Endothelial cell of umbilical vein (primary cell): ENCODE data around the gene ZNF512. TPM values are rescaled to one million over a fixed set of nuclear protein-coding genes. Genes with fewer than 3 reads are reported as not detected.
A peak's percentile ranks its signal among the peaks of the same experiment; 100 is the strongest.

ENCODE experiments used
- BruUV-seq: library from RNA; stranded (reverse); fragments of 400-500 nt; replicated peaks from 2 replicates; lab custom pipeline; 2021; lab: Mats Ljungman, UMichigan
- CTCF ChIA-PET: fragments of 300-600, 350-600 bp; sonication (Branson Sonifier 250); formaldehyde crosslinking; loops from one replicate; lab custom pipeline; 2021; ENCODE audit warnings: antibody characterized with exemption, inconsistent platforms; lab: Charles Lee
- POLR2A ChIA-PET: fragments of 300-600, 350-600 bp; sonication (Branson Sonifier 250); formaldehyde crosslinking; loops from one replicate; lab custom pipeline; 2021; ENCODE audit warnings: antibody characterized with exemption, inconsistent platforms; lab: Charles Lee
- DNase-seq: peaks from one replicate; pipeline ENCODE4 v3.0.0-alpha.2; 2011; ENCODE audit warnings: low read depth, low spot score
- FAIRE-seq: peaks from 2 replicates; lab custom pipeline; 2011; peaks lifted over from hg19 to GRCh38; lab: Jason Lieb, UNC
- H2AFZ ChIP-seq: 2 replicates; pipeline ENCODE4 v1.6.0; 2012; ENCODE audit warnings: low read depth, low read length, control low read depth, inconsistent platforms
- H3K27ac ChIP-seq: 2 replicates; pipeline ENCODE4 v1.5.1; 2011; ENCODE audit warnings: low read depth, mild to moderate bottlenecking, control low read depth, low read length, moderate library complexity; ENCODE audit not compliant: insufficient read depth
- H3K27me3 ChIP-seq, 2 experiments: 2 replicates each; pipeline versions ENCODE4 v1.6.0 to v1.6.1; 2011; ENCODE audit warnings: low read length in 2 of 2, mixed read lengths in 1 of 2; ENCODE audit not compliant: control insufficient read depth in 2 of 2, insufficient read depth in 2 of 2
- H3K36me3 ChIP-seq, 2 experiments: 2 replicates in 1 of 2; 3 replicates in 1 of 2; pipeline ENCODE4 v1.5.1; 2011; ENCODE audit warnings: low read length in 2 of 2, mild to moderate bottlenecking in 1 of 2, moderate library complexity in 1 of 2; ENCODE audit not compliant: control insufficient read depth in 2 of 2, insufficient read depth in 2 of 2; ENCODE audit errors: extremely low read depth in 1 of 2
- H3K4me1 ChIP-seq: 3 replicates; pipeline ENCODE4 v1.5.1; 2011; ENCODE audit warnings: mild to moderate bottlenecking, low read length; ENCODE audit not compliant: control insufficient read depth, insufficient read depth; ENCODE audit errors: extremely low read depth
- H3K4me2 ChIP-seq: 2 replicates; pipeline ENCODE4 v1.6.1; 2011; ENCODE audit warnings: low read length, control low read depth, mixed read lengths; ENCODE audit not compliant: insufficient read depth
- H3K4me3 ChIP-seq, 3 experiments: fragments of 200-600 bp in 1 of 3; sonication (generic), shearing (Covaris generic) in 1 of 3; replicated peaks in 1 of 3; 2 replicates each; pipeline ENCODE4 v1.5.1; 2011 to 2016; ENCODE audit warnings: control low read depth in 3 of 3, low read length in 3 of 3, mild to moderate bottlenecking in 2 of 3, inconsistent platforms in 1 of 3, low read depth in 1 of 3, moderate library complexity in 1 of 3; ENCODE audit not compliant: insufficient read depth in 1 of 3
- H3K79me2 ChIP-seq: 2 replicates; pipeline ENCODE4 v1.6.0; 2012; ENCODE audit warnings: low read length, inconsistent platforms; ENCODE audit not compliant: control insufficient read depth, insufficient read depth
- H3K9ac ChIP-seq: replicated peaks from 2 replicates; pipeline ENCODE3; 2011; ENCODE audit warnings: low read length, control low read depth; ENCODE audit not compliant: insufficient read depth; ENCODE audit errors: extremely low read depth
- H3K9me1 ChIP-seq: replicated peaks from 3 replicates; pipeline ENCODE4 v1.6.0; 2011; ENCODE audit warnings: mild to moderate bottlenecking, low read length; ENCODE audit not compliant: control insufficient read depth, insufficient read depth; ENCODE audit errors: extremely low read depth
- H3K9me3 ChIP-seq: replicated peaks from 2 replicates; pipeline ENCODE4 v1.5.1; 2012; ENCODE audit warnings: low read length, inconsistent platforms; ENCODE audit not compliant: control insufficient read depth, insufficient read depth
- H4K20me1 ChIP-seq: replicated peaks from 2 replicates; pipeline ENCODE3; 2011; ENCODE audit warnings: mild to moderate bottlenecking, low read length; ENCODE audit not compliant: control insufficient read depth, insufficient read depth; ENCODE audit errors: extremely low read depth
- EZH2 ChIP-seq: IDR thresholded peaks from 2 replicates; pipeline ENCODE4 v1.6.1; 2012; ENCODE audit warnings: borderline replicate concordance, low read depth, mild to moderate bottlenecking, moderate library complexity, low read length, inconsistent platforms; ENCODE audit not compliant: severe bottlenecking
- FOS ChIP-seq: IDR thresholded peaks from 2 replicates; pipeline ENCODE4 v1.6.1; 2011; ENCODE audit warnings: mild to moderate bottlenecking, low read length, moderate library complexity, borderline replicate concordance; ENCODE audit not compliant: insufficient read depth
- GATA2 ChIP-seq: IDR thresholded peaks from 2 replicates; pipeline ENCODE4 v1.7.0; 2011; ENCODE audit warnings: low read depth, mild to moderate bottlenecking, moderate library complexity, mixed read lengths, low read length; ENCODE audit not compliant: insufficient read length, insufficient read depth
- JUN ChIP-seq: IDR thresholded peaks from 2 replicates; pipeline ENCODE4 v1.6.1; 2011; ENCODE audit warnings: borderline replicate concordance, low read depth; ENCODE audit not compliant: insufficient read length, insufficient read depth
- MYC ChIP-seq: IDR thresholded peaks from one replicate; pipeline ENCODE4 v1.6.1; 2011; ENCODE audit warnings: mild to moderate bottlenecking, low read depth, low read length
- POLR2A ChIP-seq: IDR thresholded peaks from 2 replicates; pipeline ENCODE4 v1.6.1; 2012; ENCODE audit warnings: low read depth, mild to moderate bottlenecking, control low read depth, low read length
- POLR2AphosphoS5 ChIP-seq: IDR thresholded peaks from 2 replicates; pipeline ENCODE4 v1.6.1; 2012; ENCODE audit warnings: low read depth, mild to moderate bottlenecking, control low read depth, low read length, moderate library complexity; ENCODE audit not compliant: insufficient read depth
- dilution Hi-C: fragments of 300-500 bp; cut with MboI; formaldehyde crosslinking; loops from one replicate; pipeline ENCODE4 v1.15.0; 2019; ENCODE audit warnings: low sequenced_read_pairs; ENCODE audit not compliant: extremely low pct_ligation_motif_present
- intact Hi-C: fragments of 100-400 bp; cut with micrococcal nuclease; formaldehyde crosslinking; loops from one replicate; pipeline ENCODE4 v1.10.0; 2022
- polyA plus RNA-seq, 4 experiments: library from polyadenylated mRNA; depleted of rRNA in 3 of 4; stranded (reverse) in 3 of 4; unstranded in 1 of 4; fragments of >200 nt; gene quantifications; 2 replicates each; pipeline versions ENCODE4 v1.2.1 to v1.2.3, GENCODE V29; 2011 to 2012; ENCODE audit warnings: missing spikeins in 1 of 4
- total RNA-seq: library from RNA; stranded (reverse); gene quantifications from 2 replicates; pipeline ENCODE4 v1.2.3, GENCODE V29; 2021
- TF ChIP-seq, protein P1 (sequence below): IDR thresholded peaks from 2 replicates; pipeline ENCODE4 v1.6.1; 2011; ENCODE audit not compliant: insufficient read depth, insufficient read length
- TF ChIP-seq, protein P2 (sequence below), 2 donors: IDR thresholded peaks; 1 replicate in 1 of 2; 2 replicates in 1 of 2; pipeline ENCODE4 v1.5.1; 2011; ENCODE audit warnings: low read length in 2 of 2, mild to moderate bottlenecking in 2 of 2, moderate library complexity in 2 of 2, control low read depth in 1 of 2, inconsistent platforms in 1 of 2, low read depth in 1 of 2; ENCODE audit not compliant: insufficient read depth in 1 of 2; ENCODE audit errors: extremely low read depth in 1 of 2

Gene ZNF512
- total and polyA plus RNA-seq, 2 donors (not counting 3 experiments of a cell fraction or from before 2014, with no cell fraction given): 17.8 to 37.0 TPM

DNA sequence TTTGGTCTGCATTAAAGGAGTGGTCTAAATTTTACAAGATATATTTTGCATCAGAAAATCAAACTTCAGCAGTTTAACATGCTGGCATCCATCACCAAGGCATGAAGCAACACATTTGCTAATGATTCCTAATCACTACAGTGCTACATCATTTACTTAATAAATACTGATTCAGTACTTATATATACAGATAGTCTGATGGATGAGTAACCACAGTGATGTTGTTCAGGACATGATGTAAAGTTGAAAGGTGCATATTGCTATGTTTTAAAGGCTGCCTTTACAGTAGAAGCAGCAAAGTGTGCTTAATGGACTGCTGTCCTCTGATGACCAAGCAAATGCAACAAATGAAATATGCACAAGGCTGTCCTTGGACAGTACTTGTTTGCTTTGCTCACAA, 69.5 kb downstream of the ZNF512 start:
- H2AFZ ChIP-seq: no peak overlapping the region
- TF ChIP-seq FOS (no peak), EZH2 (no peak), MYC (no peak), JUN (no peak), POLR2A (no peak), POLR2AphosphoS5 (no peak)
- TF ChIP-seq, protein P1, sequence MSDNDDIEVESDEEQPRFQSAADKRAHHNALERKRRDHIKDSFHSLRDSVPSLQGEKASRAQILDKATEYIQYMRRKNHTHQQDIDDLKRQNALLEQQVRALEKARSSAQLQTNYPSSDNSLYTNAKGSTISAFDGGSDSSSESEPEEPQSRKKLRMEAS: no peak
- dilution Hi-C loops (no loop called here), intact Hi-C loops (no loop called here)
- CTCF ChIA-PET: no interaction called here
- H4K20me1 ChIP-seq: no peaks in the 10 kb centered on the region
- peaks cover 28 to 34% of the 10 kb centered on the region in 2 experiments for H3K36me3 ChIP-seq
- no TSS peak for BruUV-seq
- H3K79me2 ChIP-seq: no peaks in the 10 kb centered on the region
- peaks cover 9% of the 10 kb centered on the region for H3K4me1 ChIP-seq
- H3K4me2 ChIP-seq: no peak overlapping the region
- H3K9me3 ChIP-seq: no peaks in the 10 kb centered on the region
- no peak for FAIRE-seq
- H3K9ac ChIP-seq: no peak overlapping the region
- H3K27ac ChIP-seq: no peak overlapping the region
- POLR2A ChIA-PET: interaction anchor here (0.6 kb wide), 1 partner anchor 30 kb away, joined by 4 read pairs; no protein-coding TSS in a partner anchor
- no peak for DNase-seq
- no peaks in the 10 kb centered on the region for H3K27me3 ChIP-seq
- no peak overlapping the region for H3K4me3 ChIP-seq
- H3K9me1 ChIP-seq: no peaks in the 10 kb centered on the region

DNA sequence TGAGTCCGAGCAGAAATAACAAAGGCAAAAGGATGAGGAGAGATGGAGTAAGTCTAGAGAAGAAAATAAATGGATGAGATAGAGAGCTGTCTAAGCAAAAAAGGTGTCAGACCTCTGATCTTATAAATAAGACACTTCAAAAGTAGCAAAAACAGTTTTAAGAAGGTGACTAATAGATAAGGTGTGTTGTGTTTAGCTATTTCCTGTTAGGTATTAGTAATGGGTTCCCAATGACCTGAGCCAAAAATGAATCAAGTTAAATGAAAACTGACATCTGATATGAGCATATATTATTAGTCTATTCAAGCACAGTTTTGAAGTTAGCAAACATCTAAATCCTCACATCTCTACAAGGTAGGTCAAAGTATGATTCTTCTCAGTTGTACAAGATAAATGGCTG, 69.9 kb downstream of the ZNF512 start:
- Histone ChIP-seq H3K4me1 (peaks cover 9% of the 10 kb centered on the region), H3K27ac (no peak overlapping the region), H3K36me3 (peaks cover 30 to 35% of the 10 kb centered on the region in 2 experiments), H3K4me2 (no peak overlapping the region), H3K4me3 (no peak overlapping the region), H3K9ac (no peak overlapping the region), H3K9me1 (no peaks in the 10 kb centered on the region), H3K79me2 (no peaks in the 10 kb centered on the region), H4K20me1 (no peaks in the 10 kb centered on the region), H2AFZ (no peak overlapping the region), H3K9me3 (no peaks in the 10 kb centered on the region), H3K27me3 (no peaks in the 10 kb centered on the region)
- no TSS peak for BruUV-seq
- ChIA-PET POLR2A (interaction anchor here (0.6 to 1.3 kb wide), 2 partner anchors 13 to 29 kb away, joined by 3 to 4 read pairs; no protein-coding TSS in a partner anchor), CTCF (interaction anchor here (3.3 kb wide), 1 partner anchor 31 kb away, joined by 18 read pairs; no protein-coding TSS in a partner anchor)
- intact Hi-C loops (no loop called here), dilution Hi-C loops (no loop called here)
- TF ChIP-seq GATA2: no peak
- TF ChIP-seq MYC: no peak
- TF ChIP-seq, protein P2, sequence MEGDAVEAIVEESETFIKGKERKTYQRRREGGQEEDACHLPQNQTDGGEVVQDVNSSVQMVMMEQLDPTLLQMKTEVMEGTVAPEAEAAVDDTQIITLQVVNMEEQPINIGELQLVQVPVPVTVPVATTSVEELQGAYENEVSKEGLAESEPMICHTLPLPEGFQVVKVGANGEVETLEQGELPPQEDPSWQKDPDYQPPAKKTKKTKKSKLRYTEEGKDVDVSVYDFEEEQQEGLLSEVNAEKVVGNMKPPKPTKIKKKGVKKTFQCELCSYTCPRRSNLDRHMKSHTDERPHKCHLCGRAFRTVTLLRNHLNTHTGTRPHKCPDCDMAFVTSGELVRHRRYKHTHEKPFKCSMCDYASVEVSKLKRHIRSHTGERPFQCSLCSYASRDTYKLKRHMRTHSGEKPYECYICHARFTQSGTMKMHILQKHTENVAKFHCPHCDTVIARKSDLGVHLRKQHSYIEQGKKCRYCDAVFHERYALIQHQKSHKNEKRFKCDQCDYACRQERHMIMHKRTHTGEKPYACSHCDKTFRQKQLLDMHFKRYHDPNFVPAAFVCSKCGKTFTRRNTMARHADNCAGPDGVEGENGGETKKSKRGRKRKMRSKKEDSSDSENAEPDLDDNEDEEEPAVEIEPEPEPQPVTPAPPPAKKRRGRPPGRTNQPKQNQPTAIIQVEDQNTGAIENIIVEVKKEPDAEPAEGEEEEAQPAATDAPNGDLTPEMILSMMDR (IDR thresholded peaks at IDR 0.05; ENCODE audit: extremely low read depth in 1 of 2, insufficient read depth in 1 of 2, low read depth in 1 of 2, low read length in 2 of 2): no peak
- no peak for TF ChIP-seq JUN
- peak; percentile 9 for TF ChIP-seq FOS
- no peak for TF ChIP-seq POLR2AphosphoS5
- TF ChIP-seq, protein P1: no peak
- TF ChIP-seq EZH2: no peak
- FAIRE-seq: no peak
- no peak for DNase-seq
